Spleen (tissue), 11 donors: ENCODE data around the gene BABAM2. TPM values are rescaled to one million over a fixed set of nuclear protein-coding genes. Genes with fewer than 3 reads are reported as not detected.
"Not testable (repeated sequence)": the region's sequence is repeated elsewhere in the genome, so short reads cannot be mapped to it uniquely, and the experiment has no call there.

Source experiments
- DNase-seq: peaks from one replicate; pipeline ENCODE4 v3.0.0-alpha.2; 2020
- H3K27ac ChIP-seq, 8 donors: fragments of 200-600 bp; sonication (generic) in 7 of 8; 1 replicate in 4 of 8; 2 replicates in 4 of 8; pipeline versions ENCODE4 v1.5.0 to v1.8.0; 2016 to 2021; ENCODE audit warnings: inconsistent platforms in 4 of 8, mild to moderate bottlenecking in 4 of 8, moderate library complexity in 1 of 8
- H3K27me3 ChIP-seq, 7 donors: fragments of 200-600 bp; sonication (generic) in 6 of 7; replicated peaks in 1 of 7; 1 replicate in 4 of 7; 2 replicates in 3 of 7; pipeline versions ENCODE4 v1.5.0 to v1.8.0; 2016 to 2021; ENCODE audit warnings: inconsistent platforms in 3 of 7, mild to moderate bottlenecking in 1 of 7
- H3K36me3 ChIP-seq, 6 donors: fragments of 200-600 bp; sonication (generic) in 5 of 6; 1 replicate in 4 of 6; 2 replicates in 2 of 6; pipeline versions ENCODE4 v1.5.0 to v1.8.0; 2016 to 2021; ENCODE audit warnings: inconsistent platforms in 2 of 6
- H3K4me1 ChIP-seq, 6 donors: fragments of 200-600 bp; sonication (generic) in 5 of 6; 1 replicate in 3 of 6; 2 replicates in 3 of 6; pipeline versions ENCODE4 v1.5.0 to v1.8.0; 2016 to 2021; ENCODE audit warnings: inconsistent platforms in 3 of 6
- H3K4me3 ChIP-seq, 8 donors: fragments of 200-600 bp; sonication (generic) in 7 of 8; 1 replicate in 4 of 8; 2 replicates in 4 of 8; pipeline versions ENCODE4 v1.5.0 to v1.8.0; 2016 to 2021; ENCODE audit warnings: inconsistent platforms in 4 of 8, mild to moderate bottlenecking in 4 of 8, moderate library complexity in 2 of 8
- H3K9me3 ChIP-seq, 8 donors: fragments of 200-600 bp; sonication (generic) in 7 of 8; 1 replicate in 4 of 8; 2 replicates in 4 of 8; pipeline versions ENCODE4 v1.5.0 to v1.8.0; 2016 to 2021; ENCODE audit warnings: inconsistent platforms in 4 of 8
- POLR2A ChIP-seq, 3 donors: fragments of 450-650 bp; IDR thresholded peaks; one replicate each; pipeline ENCODE4 v1.5.1; 2017; ENCODE audit warnings: antibody characterized with exemption in 3 of 3, mild to moderate bottlenecking in 1 of 3
- POLR2AphosphoS5 ChIP-seq, 3 donors: sonication (generic); formaldehyde crosslinking; IDR thresholded peaks; one replicate each; pipeline ENCODE4 v1.5.1; 2017; ENCODE audit warnings: antibody characterized with exemption in 3 of 3
- WGBS, 5 donors: extraction: QIAGEN DNeasy Blood & Tissue Kit in 3 of 5; methylation state at CpG; one replicate each; pipeline versions ENCODE4 v1.1.5 to v1.1.7; 2013 to 2018; 5-methylcytosine and 5-hydroxymethylcytosine counted together
- intact Hi-C: fragments of 100-400 bp; cut with DNase I; formaldehyde crosslinking; loops from one replicate; pipeline ENCODE4 v1.15.0; 2023; ENCODE audit warnings: low total_unique reads
- polyA plus RNA-seq, 3 donors: library from polyadenylated mRNA; stranded (reverse); fragments of 200-250 nt; gene quantifications; one replicate each; pipeline ENCODE4 v1.2.1, GENCODE V29; 2013
- total RNA-seq, 7 donors: library from RNA; depleted of rRNA in 3 of 7; stranded (reverse); fragments of >200 nt in 3 of 7; fragmentation: NEBNext Ultra II Directional in 4 of 7; extraction: Animal tissue kit (Norgen Biotek cat#: 25700) in 4 of 7; gene quantifications; one replicate each; pipeline versions ENCODE4 v1.1.0 to v1.2.1, GENCODE V29; 2016 to 2021
- TF ChIP-seq, protein P1 (sequence below), 11 experiments: fragments of 200-600 bp in 7 of 11; fragments of 450-650 bp in 4 of 11; sonication (generic) in 4 of 11; IDR thresholded peaks in 8 of 11; conservative IDR thresholded peaks in 3 of 11; 1 replicate in 7 of 11; 2 replicates in 4 of 11; pipeline versions ENCODE4 v1.4.0 to v1.8.0; 2016 to 2021; ENCODE audit warnings: antibody characterized with exemption in 11 of 11, inconsistent platforms in 4 of 11, mild to moderate bottlenecking in 1 of 11
- donor health status: healthy with polysubstance abuse.
- donor health status: DM: no; HTN: no; CAD: no; lungs with moderate emphysema.
- donor health status: DM: no; HTN: no; CAD: no.
- donor health status: Bipolar disorder and iron deficiency.
- donor health status: healthy.
- donor health status: DM: no; HTN: no; CAD: no.
- donor health status: DM: yes; HTN: yes; CAD: no.

Gene BABAM2
- total and polyA plus RNA-seq, 10 donors, result 16.1 to 70.1 (median 55.0) TPM

DNA sequence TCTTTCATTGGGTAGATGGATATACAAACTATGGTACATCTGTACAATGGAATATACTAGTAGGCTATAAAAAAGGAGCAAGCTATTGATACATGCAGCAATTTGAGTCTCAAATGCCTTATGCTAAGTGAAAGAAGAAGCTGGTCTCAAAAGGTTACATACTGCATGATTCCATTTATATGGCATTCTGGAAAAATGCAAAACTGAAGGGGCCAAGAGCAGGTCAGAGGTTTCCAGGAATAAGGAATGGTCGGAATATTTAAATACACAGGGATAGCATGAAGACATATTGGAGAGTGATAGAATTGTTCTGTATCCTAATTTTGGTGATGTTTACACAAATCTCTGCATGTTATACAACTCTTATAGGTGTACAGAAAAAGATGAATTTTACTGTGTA, 85.8 kb downstream of the BABAM2 start:
- TF ChIP-seq, protein P1, sequence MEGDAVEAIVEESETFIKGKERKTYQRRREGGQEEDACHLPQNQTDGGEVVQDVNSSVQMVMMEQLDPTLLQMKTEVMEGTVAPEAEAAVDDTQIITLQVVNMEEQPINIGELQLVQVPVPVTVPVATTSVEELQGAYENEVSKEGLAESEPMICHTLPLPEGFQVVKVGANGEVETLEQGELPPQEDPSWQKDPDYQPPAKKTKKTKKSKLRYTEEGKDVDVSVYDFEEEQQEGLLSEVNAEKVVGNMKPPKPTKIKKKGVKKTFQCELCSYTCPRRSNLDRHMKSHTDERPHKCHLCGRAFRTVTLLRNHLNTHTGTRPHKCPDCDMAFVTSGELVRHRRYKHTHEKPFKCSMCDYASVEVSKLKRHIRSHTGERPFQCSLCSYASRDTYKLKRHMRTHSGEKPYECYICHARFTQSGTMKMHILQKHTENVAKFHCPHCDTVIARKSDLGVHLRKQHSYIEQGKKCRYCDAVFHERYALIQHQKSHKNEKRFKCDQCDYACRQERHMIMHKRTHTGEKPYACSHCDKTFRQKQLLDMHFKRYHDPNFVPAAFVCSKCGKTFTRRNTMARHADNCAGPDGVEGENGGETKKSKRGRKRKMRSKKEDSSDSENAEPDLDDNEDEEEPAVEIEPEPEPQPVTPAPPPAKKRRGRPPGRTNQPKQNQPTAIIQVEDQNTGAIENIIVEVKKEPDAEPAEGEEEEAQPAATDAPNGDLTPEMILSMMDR (IDR thresholded peaks at IDR 0.05 in 8 of 11, conservative IDR thresholded peaks at IDR 0.05 in 3 of 11), result no peak
- WGBS, 5 donors, result 94 to 100% (median 98%) methylated on average over 1 of the region's 1 CpG
- H3K9me3 ChIP-seq, result peaks cover 0 to 9% (median 0%) of the 10 kb centered on the region in 8 donors
- no peaks in the 10 kb centered on the region for H3K36me3 ChIP-seq
- H3K4me3 ChIP-seq, result no peak overlapping the region
- no peak for DNase-seq
- H3K4me1 ChIP-seq, result peaks cover 0 to 24% (median 1%) of the 10 kb centered on the region in 6 donors
- no peak overlapping the region for H3K27ac ChIP-seq
- no peaks in the 10 kb centered on the region for H3K27me3 ChIP-seq
- intact Hi-C loops, result no loop called here

DNA sequence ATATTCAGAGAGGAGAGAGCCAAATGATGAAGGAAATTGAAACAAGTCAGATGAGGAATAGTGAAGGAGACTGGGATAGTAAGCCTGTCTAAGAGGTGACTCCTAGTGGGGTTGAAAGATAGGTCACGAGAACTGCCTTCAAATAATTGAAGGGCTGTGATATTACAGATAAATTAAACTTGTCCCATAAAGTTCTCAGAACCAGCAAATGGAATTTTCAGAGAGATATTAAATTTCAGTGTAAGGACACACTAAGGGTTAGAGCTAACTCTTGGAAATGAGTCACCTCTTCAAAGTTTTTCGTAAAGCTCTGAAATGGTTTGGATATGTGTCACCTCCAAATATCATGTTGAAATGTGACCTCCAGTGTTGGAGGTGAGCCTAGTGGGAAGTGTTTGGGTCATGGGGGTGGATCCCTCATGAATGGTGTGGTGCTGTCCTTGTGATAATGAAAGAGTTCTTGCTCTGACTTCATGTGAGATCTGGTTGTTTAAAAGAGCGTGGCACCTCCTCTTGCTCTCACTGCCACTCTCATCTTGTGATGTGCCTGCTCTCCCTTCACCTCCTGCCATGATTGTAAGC, 87.3 kb downstream of the BABAM2 start:
- no peak for TF ChIP-seq POLR2AphosphoS5 (IDR thresholded peaks at IDR 0.05)
- no peak for TF ChIP-seq POLR2A (IDR thresholded peaks at IDR 0.05)
- TF ChIP-seq, protein P1 (IDR thresholded peaks at IDR 0.05 in 8 of 11, conservative IDR thresholded peaks at IDR 0.05 in 3 of 11), result no peak
- intact Hi-C loops, result no loop called here
- no peak for DNase-seq
- peaks cover 0 to 9% (median 0%) of the 10 kb centered on the region in 8 donors for H3K9me3 ChIP-seq
- no peak overlapping the region for H3K4me3 ChIP-seq
- no peaks in the 10 kb centered on the region for H3K27me3 ChIP-seq
- WGBS, 5 donors, result 60 to 87% (median 80%) methylated on average over 3 of the region's 3 CpGs
- H3K36me3 ChIP-seq, result no peaks in the 10 kb centered on the region
- H3K27ac ChIP-seq, result no peak overlapping the region
- peaks cover 0 to 14% (median 0%) of the 10 kb centered on the region in 6 donors for H3K4me1 ChIP-seq

DNA sequence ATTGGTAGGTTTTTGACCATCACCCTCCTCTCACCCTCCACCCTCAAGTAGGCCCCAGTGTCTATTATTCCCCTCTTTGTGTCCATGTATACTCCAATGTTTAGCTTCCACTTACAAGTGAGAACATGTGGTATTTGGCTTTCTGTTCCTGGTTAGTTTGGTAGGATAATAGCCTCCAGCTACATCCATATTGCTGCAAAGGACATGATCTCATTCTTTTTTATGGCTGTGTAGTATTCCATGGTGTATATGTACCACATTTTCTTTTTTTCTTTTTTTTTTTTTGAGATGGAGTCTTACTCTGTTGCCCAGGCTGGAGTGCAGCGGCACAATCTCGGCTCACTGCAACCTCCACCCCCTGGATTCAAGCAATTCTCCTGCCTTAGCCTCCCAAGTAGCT, 88.2 kb downstream of the BABAM2 start:
- WGBS, 5 donors, result 92 to 100% (median 98%) methylated on average over 2 of the region's 2 CpGs
- DNase-seq, H3K27ac ChIP-seq, H3K36me3 ChIP-seq, intact Hi-C loops, H3K27me3 ChIP-seq, H3K4me3 ChIP-seq: not testable (repeated sequence)
- Histone ChIP-seq H3K4me1 (peaks cover 0 to 14% (median 0%) of the 10 kb centered on the region in 6 donors), H3K9me3 (peaks cover 0 to 16% (median 6%) of the 10 kb centered on the region in 8 donors)

DNA sequence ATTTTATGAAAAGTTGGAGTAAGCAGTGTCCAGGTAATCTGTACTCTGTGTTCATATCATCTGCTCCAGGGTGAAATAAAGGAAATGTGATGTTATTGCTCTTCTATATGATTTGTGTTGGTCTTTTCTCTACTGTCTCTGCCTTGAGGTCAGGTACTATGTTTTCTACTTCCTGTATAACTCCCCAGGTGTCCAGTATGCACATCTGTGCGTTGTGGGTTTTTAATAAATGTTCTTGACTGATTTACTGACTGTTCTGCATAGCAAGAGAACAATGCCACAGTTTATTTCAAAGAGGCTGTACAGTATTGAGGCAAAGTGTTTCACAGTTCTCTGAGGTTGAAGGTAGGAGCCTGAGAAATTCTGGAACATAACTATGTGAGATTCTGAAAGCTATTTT, 89.7 kb downstream of the BABAM2 start:
- H3K27ac ChIP-seq, result no peak overlapping the region
- peaks cover 0 to 14% (median 0%) of the 10 kb centered on the region in 6 donors for H3K4me1 ChIP-seq
- peaks cover 0 to 16% (median 6%) of the 10 kb centered on the region in 8 donors for H3K9me3 ChIP-seq
- no peaks in the 10 kb centered on the region for H3K36me3 ChIP-seq
- H3K27me3 ChIP-seq, result no peaks in the 10 kb centered on the region
- H3K4me3 ChIP-seq, result no peak overlapping the region
- WGBS, 5 donors, result 12 to 43% (median 32%) methylated on average over 1 of the region's 1 CpG
- no peak for DNase-seq
- TF ChIP-seq, protein P1 (IDR thresholded peaks at IDR 0.05 in 8 of 11, conservative IDR thresholded peaks at IDR 0.05 in 3 of 11), result no peak
- no peak for TF ChIP-seq POLR2AphosphoS5 (IDR thresholded peaks at IDR 0.05)
- no peak for TF ChIP-seq POLR2A (IDR thresholded peaks at IDR 0.05)
- intact Hi-C loops, result no loop called here

DNA sequence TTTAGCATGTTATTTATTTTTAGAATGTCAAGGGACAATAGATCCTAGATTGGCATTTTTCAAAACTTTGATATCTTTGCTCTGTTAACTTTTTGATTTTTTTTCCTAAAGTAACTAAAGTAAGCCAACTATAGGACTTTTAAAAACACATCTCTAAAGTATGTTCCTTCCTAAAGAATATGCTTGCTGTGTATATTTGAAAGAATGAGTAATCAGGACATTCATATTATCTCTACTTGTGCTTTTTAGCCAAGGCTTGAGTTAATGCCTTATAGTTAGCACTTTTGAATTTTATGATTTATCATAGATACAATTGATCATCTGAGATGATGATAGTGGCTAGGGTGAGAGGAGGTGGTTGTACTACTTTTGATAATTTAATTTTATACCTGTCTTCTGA, 93.6 kb downstream of the BABAM2 start:
- H3K9me3 ChIP-seq, result peaks cover 0 to 13% (median 3%) of the 10 kb centered on the region in 8 donors
- TF ChIP-seq POLR2AphosphoS5 (IDR thresholded peaks at IDR 0.05) (no peak), POLR2A (IDR thresholded peaks at IDR 0.05) (no peak)
- TF ChIP-seq, protein P1 (IDR thresholded peaks at IDR 0.05 in 8 of 11, conservative IDR thresholded peaks at IDR 0.05 in 3 of 11), result no peak
- H3K27ac ChIP-seq, result no peak overlapping the region
- peaks cover 0 to 21% (median 3%) of the 10 kb centered on the region in 6 donors for H3K4me1 ChIP-seq
- H3K36me3 ChIP-seq, result peaks cover 0 to 6% (median 0%) of the 10 kb centered on the region in 6 donors
- intact Hi-C loops, result no loop called here
- DNase-seq, result no peak
- no peak overlapping the region for H3K4me3 ChIP-seq
- H3K27me3 ChIP-seq, result no peaks in the 10 kb centered on the region
